Parathyroid adenoma (tissue), 2 donors: ENCODE measurements around the gene MTERF4.

Experiments
- H2AFZ ChIP-seq: fragments of 300-600 bp; sonication (generic); one replicate; pipeline ENCODE4 v1.7.0; 2017; ENCODE audit warnings: antibody characterized with exemption, mild to moderate bottlenecking
- H3K27ac ChIP-seq: fragments of 300-600 bp; sonication (generic); one replicate; pipeline ENCODE4 v1.7.0; 2017
- H3K27me3 ChIP-seq: fragments of 300-600 bp; sonication (generic); one replicate; pipeline ENCODE4 v1.7.0; 2017; ENCODE audit warnings: low read length; ENCODE audit not compliant: control insufficient read depth, insufficient read depth
- H3K36me3 ChIP-seq: fragments of 300-600 bp; sonication (generic); one replicate; pipeline ENCODE4 v1.7.0; 2017; ENCODE audit warnings: low read length; ENCODE audit not compliant: control insufficient read depth, insufficient read depth
- H3K4me1 ChIP-seq: fragments of 300-600 bp; sonication (generic); one replicate; pipeline ENCODE4 v1.7.0; 2017; ENCODE audit warnings: control low read depth
- H3K4me2 ChIP-seq: fragments of 300-600 bp; sonication (generic); one replicate; pipeline ENCODE4 v1.7.0; 2017; ENCODE audit warnings: low read length
- H3K4me3 ChIP-seq: fragments of 300-600 bp; sonication (generic); one replicate; pipeline ENCODE4 v1.7.0; 2017; ENCODE audit warnings: low read depth, low read length
- H3K79me2 ChIP-seq: fragments of 300-600 bp; sonication (generic); one replicate; pipeline ENCODE4 v1.7.0; 2017; ENCODE audit warnings: control low read depth
- H3K9ac ChIP-seq: fragments of 300-600 bp; sonication (generic); one replicate; pipeline ENCODE4 v1.7.0; 2017; ENCODE audit warnings: mild to moderate bottlenecking
- H3K9me3 ChIP-seq: fragments of 300-600 bp; sonication (generic); one replicate; pipeline ENCODE4 v1.7.0; 2017; ENCODE audit warnings: low read length; ENCODE audit not compliant: control insufficient read depth
- CTCF ChIP-seq: fragments of 300-600 bp; sonication (generic); IDR thresholded peaks from one replicate; pipeline ENCODE4 v1.7.0; 2017; ENCODE audit warnings: antibody characterized with exemption, mild to moderate bottlenecking
- donor health status: primary hyperparathyroidism.

The MTERF4 gene

GRCh38 chr2:241131531-241131930 is 29.4 kb upstream of the MTERF4 start:
- Histone ChIP-seq H3K4me1 (no peaks in the 10 kb centered on the region), H3K36me3 (no peaks in the 10 kb centered on the region), H3K9ac (no peak overlapping the region), H3K4me2 (no peak overlapping the region), H3K4me3 (no peak overlapping the region), H3K27me3 (no peaks in the 10 kb centered on the region), H3K9me3 (no peaks in the 10 kb centered on the region), H3K79me2 (no peaks in the 10 kb centered on the region), H3K27ac (no peak overlapping the region), H2AFZ (no peak overlapping the region)
- no peak for TF ChIP-seq CTCF

DNA sequence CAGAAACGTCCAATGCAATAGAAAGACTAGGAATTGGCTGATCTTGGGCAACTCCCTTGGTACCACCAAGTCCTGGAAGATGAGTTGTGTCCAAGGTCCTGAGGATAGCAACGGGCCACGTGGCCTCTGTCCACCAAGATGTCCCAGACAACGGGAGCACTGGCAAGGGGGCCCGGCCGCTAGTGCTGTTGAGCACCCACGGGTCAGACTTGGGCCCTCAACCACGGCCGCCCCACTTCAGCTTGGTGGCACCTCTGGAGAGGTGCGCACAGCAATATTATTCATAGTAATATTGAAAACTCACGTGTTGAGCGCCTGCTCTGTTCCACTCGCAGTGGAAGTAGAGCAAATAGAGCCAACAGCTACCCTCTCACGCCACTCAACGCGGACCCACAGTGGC is 28.2 kb upstream of the MTERF4 start:
- Histone ChIP-seq H3K9ac (no peak overlapping the region), H3K9me3 (no peaks in the 10 kb centered on the region), H3K4me2 (no peak overlapping the region), H3K36me3 (no peaks in the 10 kb centered on the region), H3K4me3 (no peak overlapping the region), H3K27ac (no peak overlapping the region), H3K27me3 (no peaks in the 10 kb centered on the region), H3K4me1 (no peaks in the 10 kb centered on the region), H2AFZ (no peak overlapping the region), H3K79me2 (no peaks in the 10 kb centered on the region)
- no peak for TF ChIP-seq CTCF

- no peaks in the 10 kb centered on the region for H3K4me1 ChIP-seq
- no peak overlapping the region for H3K9ac ChIP-seq
- no peak overlapping the region for H3K4me3 ChIP-seq
- H3K79me2 ChIP-seq: no peaks in the 10 kb centered on the region
- H3K9me3 ChIP-seq: no peaks in the 10 kb centered on the region
- no peak overlapping the region for H3K27ac ChIP-seq
- no peak for TF ChIP-seq CTCF
- no peak overlapping the region for H3K4me2 ChIP-seq
- no peak overlapping the region for H2AFZ ChIP-seq
- H3K36me3 ChIP-seq: no peaks in the 10 kb centered on the region
- H3K27me3 ChIP-seq: no peaks in the 10 kb centered on the region
These were observed 27.2 kb upstream of the MTERF4 start for GRCh38 chr2:241129086-241129871.

GRCh38 chr2:241128266-241128665 is 26.2 kb upstream of the MTERF4 start:
- Histone ChIP-seq H3K4me3 (no peak overlapping the region), H3K9me3 (no peaks in the 10 kb centered on the region), H3K36me3 (no peaks in the 10 kb centered on the region), H3K79me2 (no peaks in the 10 kb centered on the region), H3K27ac (no peak overlapping the region), H3K4me1 (no peaks in the 10 kb centered on the region), H3K4me2 (no peak overlapping the region), H3K9ac (no peak overlapping the region), H3K27me3 (no peaks in the 10 kb centered on the region), H2AFZ (no peak overlapping the region)
- TF ChIP-seq CTCF: no peak

GRCh38 chr2:241126771-241127202 is 24.7 kb upstream of the MTERF4 start:
- Histone ChIP-seq H3K9me3 (no peaks in the 10 kb centered on the region), H2AFZ (no peak overlapping the region), H3K4me2 (no peak overlapping the region), H3K9ac (no peak overlapping the region), H3K4me3 (no peak overlapping the region), H3K36me3 (no peaks in the 10 kb centered on the region), H3K79me2 (no peaks in the 10 kb centered on the region), H3K27ac (no peak overlapping the region), H3K27me3 (no peaks in the 10 kb centered on the region), H3K4me1 (no peaks in the 10 kb centered on the region)
- no peak for TF ChIP-seq CTCF
